ENCODE results near the gene CSMD2.

DNA sequence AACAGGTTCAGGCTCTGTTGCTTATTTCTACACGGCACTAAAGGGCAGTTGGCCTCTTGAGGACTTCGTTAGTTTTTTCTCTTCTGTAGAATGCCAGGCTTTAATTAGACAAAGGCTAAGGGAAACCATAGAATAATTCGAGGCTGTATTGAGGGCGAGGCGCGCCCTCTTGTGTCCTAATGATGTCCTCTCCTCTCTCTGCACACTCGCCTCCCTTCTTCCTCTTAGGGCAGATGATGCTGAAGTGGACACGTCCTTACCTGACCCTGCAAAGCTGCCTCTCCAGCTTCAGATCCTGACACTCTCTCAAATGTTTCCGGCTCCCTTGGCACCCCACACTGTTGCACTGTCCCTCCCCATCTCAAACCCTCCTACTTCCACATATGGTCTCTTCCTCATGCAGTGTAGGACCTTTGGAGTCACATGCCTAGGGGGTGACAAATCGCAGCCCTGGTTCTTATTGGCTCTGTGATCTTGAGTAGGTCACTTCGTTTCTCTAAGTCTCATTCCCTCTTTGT, 694.5 kb downstream of the CSMD2 start:
- TF ChIP-seq, protein P1, sequence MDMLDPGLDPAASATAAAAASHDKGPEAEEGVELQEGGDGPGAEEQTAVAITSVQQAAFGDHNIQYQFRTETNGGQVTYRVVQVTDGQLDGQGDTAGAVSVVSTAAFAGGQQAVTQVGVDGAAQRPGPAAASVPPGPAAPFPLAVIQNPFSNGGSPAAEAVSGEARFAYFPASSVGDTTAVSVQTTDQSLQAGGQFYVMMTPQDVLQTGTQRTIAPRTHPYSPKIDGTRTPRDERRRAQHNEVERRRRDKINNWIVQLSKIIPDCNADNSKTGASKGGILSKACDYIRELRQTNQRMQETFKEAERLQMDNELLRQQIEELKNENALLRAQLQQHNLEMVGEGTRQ (CRISPR knock-in tag; IDR thresholded peaks at IDR 0.05): 0 out of 2 replicates have a peak, but pooled peaks have one; percentile 31
- TF ChIP-seq, protein P2, sequence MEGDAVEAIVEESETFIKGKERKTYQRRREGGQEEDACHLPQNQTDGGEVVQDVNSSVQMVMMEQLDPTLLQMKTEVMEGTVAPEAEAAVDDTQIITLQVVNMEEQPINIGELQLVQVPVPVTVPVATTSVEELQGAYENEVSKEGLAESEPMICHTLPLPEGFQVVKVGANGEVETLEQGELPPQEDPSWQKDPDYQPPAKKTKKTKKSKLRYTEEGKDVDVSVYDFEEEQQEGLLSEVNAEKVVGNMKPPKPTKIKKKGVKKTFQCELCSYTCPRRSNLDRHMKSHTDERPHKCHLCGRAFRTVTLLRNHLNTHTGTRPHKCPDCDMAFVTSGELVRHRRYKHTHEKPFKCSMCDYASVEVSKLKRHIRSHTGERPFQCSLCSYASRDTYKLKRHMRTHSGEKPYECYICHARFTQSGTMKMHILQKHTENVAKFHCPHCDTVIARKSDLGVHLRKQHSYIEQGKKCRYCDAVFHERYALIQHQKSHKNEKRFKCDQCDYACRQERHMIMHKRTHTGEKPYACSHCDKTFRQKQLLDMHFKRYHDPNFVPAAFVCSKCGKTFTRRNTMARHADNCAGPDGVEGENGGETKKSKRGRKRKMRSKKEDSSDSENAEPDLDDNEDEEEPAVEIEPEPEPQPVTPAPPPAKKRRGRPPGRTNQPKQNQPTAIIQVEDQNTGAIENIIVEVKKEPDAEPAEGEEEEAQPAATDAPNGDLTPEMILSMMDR (IDR thresholded peaks at IDR 0.05): peak; percentile 47
- no peak for TF ChIP-seq SP1 (CRISPR knock-in tag; conservative IDR thresholded peaks at IDR 0.05)
- TF ChIP-seq NR3C1 (CRISPR knock-in tag; conservative IDR thresholded peaks at IDR 0.05; ENCODE audit: low read depth): no peak
- no peak for TF ChIP-seq TCF7 (CRISPR knock-in tag; IDR thresholded peaks at IDR 0.05; ENCODE audit: low read depth)
- no peak for TF ChIP-seq JUN (CRISPR knock-in tag; IDR thresholded peaks at IDR 0.05)
- TF ChIP-seq, protein P3, sequence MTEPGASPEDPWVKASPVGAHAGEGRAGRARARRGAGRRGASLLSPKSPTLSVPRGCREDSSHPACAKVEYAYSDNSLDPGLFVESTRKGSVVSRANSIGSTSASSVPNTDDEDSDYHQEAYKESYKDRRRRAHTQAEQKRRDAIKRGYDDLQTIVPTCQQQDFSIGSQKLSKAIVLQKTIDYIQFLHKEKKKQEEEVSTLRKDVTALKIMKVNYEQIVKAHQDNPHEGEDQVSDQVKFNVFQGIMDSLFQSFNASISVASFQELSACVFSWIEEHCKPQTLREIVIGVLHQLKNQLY (CRISPR knock-in tag; IDR thresholded peaks at IDR 0.05): no peak
- no peak for TF ChIP-seq HMGA2 (CRISPR knock-in tag; IDR thresholded peaks at IDR 0.05)
- no peak for TF ChIP-seq MXD4 (CRISPR knock-in tag; IDR thresholded peaks at IDR 0.05; ENCODE audit: borderline replicate concordance)
- no peak for TF ChIP-seq SMAD3 (CRISPR knock-in tag; IDR thresholded peaks at IDR 0.05; ENCODE audit: borderline replicate concordance)
- TF ChIP-seq, protein P4, sequence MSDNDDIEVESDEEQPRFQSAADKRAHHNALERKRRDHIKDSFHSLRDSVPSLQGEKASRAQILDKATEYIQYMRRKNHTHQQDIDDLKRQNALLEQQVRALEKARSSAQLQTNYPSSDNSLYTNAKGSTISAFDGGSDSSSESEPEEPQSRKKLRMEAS (CRISPR knock-in tag; IDR thresholded peaks at IDR 0.05): no peak
- TF ChIP-seq ELF4 (CRISPR knock-in tag; IDR thresholded peaks at IDR 0.05; ENCODE audit: low read depth): no peak
- TF ChIP-seq, protein P5, sequence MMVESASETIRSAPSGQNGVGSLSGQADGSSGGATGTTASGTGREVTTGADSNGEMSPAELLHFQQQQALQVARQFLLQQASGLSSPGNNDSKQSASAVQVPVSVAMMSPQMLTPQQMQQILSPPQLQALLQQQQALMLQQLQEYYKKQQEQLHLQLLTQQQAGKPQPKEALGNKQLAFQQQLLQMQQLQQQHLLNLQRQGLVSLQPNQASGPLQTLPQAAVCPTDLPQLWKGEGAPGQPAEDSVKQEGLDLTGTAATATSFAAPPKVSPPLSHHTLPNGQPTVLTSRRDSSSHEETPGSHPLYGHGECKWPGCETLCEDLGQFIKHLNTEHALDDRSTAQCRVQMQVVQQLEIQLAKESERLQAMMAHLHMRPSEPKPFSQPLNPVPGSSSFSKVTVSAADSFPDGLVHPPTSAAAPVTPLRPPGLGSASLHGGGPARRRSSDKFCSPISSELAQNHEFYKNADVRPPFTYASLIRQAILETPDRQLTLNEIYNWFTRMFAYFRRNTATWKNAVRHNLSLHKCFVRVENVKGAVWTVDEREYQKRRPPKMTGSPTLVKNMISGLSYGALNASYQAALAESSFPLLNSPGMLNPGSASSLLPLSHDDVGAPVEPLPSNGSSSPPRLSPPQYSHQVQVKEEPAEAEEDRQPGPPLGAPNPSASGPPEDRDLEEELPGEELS (CRISPR knock-in tag; IDR thresholded peaks at IDR 0.05): no peak
- TF ChIP-seq, protein P6, sequence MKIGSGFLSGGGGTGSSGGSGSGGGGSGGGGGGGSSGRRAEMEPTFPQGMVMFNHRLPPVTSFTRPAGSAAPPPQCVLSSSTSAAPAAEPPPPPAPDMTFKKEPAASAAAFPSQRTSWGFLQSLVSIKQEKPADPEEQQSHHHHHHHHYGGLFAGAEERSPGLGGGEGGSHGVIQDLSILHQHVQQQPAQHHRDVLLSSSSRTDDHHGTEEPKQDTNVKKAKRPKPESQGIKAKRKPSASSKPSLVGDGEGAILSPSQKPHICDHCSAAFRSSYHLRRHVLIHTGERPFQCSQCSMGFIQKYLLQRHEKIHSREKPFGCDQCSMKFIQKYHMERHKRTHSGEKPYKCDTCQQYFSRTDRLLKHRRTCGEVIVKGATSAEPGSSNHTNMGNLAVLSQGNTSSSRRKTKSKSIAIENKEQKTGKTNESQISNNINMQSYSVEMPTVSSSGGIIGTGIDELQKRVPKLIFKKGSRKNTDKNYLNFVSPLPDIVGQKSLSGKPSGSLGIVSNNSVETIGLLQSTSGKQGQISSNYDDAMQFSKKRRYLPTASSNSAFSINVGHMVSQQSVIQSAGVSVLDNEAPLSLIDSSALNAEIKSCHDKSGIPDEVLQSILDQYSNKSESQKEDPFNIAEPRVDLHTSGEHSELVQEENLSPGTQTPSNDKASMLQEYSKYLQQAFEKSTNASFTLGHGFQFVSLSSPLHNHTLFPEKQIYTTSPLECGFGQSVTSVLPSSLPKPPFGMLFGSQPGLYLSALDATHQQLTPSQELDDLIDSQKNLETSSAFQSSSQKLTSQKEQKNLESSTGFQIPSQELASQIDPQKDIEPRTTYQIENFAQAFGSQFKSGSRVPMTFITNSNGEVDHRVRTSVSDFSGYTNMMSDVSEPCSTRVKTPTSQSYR (CRISPR knock-in tag; IDR thresholded peaks at IDR 0.05): no peak

Data from WTC11 (cell line).